ENCODE results near the gene RAB38.

- TF ChIP-seq CTCF (conservative IDR thresholded peaks at IDR 0.05 in 1 of 2, IDR thresholded peaks at IDR 0.05 in 1 of 2; ENCODE audit: low read depth in 1 of 2, low read length in 2 of 2) (no peak), EZH2 (IDR thresholded peaks at IDR 0.05; ENCODE audit: low read length, missing control alignments) (no peak)
Observed at GRCh38 chr11:88175569-88176075, 379 bp upstream of the RAB38 start.

Measured in fibroblast of lung (primary cell).